DMS53 treated with DMSO at 0.1 percent for 48 hours (cell line): ENCODE measurements around the gene KCNMA1.
"Not testable (repeated sequence)": the region's sequence is repeated elsewhere in the genome, so short reads cannot be mapped to it uniquely, and the experiment has no call there.

Experiments
- DNase-seq: peaks from one replicate; lab custom pipeline; 2025; ENCODE audit not compliant: unreplicated experiment; lab: John Stamatoyannopoulos, UW

The KCNMA1 gene

DNA sequence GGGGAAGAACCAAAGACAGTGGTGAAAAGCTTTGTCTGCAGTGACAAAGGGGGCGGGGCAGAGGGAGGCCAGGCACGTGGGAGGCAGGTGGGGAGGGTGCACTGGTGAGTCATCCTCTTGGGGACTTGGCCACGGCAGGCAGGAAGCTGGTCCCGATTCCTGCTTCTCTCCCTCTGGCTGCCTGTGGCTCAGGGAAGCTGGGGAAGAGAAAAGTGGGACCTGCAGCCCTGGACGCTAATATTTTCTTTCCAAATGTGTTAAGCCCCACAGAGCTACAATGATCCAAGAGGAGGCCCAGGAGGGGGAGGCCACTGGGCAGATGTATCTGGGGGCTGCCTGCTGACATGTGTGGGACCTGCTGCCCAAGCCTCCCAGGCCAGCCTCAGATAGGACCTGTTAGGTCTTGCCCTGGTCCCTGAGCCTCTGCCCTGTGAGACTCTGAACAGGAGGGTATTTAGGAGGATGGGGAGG lies 231.8 kb downstream of the KCNMA1 start:
- DNase-seq, result peak; percentile 93

DNA sequence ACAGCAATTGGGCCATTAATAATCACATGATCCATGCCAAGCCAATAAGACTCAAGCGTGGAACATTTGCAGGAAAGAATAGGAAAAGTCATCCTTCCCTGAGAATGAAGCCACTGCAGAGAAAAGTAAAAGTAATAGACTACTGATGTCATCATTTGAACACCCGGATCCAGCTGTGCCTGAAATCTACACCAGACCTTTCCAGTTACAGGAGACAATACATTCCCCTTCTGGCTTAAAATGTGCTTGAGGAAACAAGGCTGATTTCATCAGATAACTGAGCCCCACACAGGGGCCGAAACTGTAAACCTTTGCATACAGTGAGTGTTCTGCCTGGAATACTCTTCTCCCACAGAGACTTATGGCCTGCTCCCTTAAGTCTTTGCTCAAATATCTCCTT lies 232.8 kb downstream of the KCNMA1 start:
- no peak for DNase-seq

DNA sequence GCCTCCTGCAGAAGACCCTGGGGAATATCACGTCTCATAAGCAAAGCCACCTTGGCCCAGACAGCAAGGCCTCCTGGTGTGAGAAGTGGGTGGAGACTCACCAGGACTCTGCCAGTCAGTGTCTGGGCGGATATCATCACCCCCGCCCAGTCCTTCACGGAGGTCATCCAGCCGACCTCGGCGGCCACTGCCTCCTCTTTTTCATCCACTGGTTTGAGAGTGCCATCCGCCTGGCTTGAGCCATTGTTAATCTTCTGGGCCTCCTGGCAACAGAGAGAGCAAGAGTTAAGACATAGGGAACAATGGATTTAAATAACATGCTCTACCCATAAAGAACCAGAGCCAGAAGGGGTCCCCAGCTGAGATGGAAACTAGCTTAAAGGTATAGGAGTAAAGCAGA lies 233.8 kb downstream of the KCNMA1 start:
- no peak for DNase-seq

DNA sequence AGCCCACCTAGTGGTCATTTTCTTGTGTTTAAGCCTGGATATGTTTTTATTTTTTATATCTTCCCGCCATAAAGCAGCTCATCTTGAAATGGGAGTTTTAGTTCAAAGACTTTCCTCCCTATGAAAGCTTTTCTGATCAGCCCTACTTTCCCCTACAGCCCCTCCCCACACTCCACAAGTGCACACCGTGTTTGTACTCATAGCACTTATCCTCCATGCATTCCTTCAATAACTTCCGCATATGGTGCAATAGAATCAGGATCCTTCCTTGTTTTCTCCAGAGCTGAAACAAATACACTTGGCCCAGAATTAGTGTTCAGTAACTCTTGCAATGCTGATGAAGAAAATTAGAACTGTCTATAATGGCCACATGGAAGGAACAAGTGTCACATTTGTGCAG lies 235.9 kb downstream of the KCNMA1 start:
- DNase-seq, result peak; percentile 51

DNA sequence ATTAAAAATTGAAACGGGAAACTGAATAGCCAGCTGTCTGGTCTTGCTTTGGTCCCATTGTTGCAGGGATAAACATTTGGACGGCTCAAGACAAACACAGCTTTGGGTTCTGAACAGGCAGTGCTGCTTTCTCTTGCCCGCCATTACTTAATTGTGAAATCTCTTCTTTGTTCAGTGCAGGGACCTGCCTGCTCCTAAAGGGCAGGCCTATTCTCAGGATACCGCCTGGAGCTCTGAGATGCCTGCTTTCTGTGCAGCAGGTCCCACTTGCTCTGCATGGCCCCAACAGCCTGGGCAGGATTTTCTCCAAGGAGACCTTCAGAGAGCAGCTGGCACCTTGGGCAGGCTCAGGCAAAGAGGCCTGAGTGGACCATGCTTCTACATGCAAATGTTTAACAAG lies 237.6 kb downstream of the KCNMA1 start:
- DNase-seq, result no peak

DNA sequence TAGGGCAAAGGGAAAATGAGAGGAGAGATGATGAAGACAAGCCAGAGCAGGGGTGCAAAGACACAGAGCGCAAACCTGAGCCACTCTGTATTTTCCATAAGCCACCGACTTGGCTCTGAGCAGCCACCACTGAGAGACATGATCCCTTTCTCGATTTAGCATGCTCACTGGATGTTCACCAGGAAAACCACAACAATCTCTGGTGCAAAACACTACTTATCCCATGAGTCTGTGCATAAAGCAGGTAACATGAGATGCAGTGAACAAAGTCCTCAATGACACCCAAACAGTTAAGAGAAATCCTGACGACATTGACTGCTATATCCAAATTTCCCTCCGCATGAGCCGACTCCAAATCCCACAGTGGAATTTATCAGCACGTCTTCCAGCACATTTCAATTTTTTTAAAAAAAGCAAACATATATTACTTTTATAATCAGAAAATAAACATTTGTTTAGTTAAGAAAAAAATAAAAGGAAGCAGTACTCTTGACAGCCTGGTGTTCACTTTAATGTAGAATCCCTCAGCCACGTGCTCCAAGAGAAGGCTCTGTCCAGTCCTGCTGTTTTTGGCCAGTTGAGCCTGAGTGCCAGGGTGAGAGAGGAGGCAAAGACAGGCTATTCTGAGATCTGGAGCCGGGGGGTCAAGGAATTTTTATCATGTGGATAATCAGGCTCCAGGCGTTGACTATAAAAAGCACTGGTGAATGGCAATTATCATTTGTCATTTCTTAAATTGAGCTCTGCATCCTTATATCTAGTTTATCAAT lies 238.4 kb downstream of the KCNMA1 start:
- no peak for DNase-seq

DNA sequence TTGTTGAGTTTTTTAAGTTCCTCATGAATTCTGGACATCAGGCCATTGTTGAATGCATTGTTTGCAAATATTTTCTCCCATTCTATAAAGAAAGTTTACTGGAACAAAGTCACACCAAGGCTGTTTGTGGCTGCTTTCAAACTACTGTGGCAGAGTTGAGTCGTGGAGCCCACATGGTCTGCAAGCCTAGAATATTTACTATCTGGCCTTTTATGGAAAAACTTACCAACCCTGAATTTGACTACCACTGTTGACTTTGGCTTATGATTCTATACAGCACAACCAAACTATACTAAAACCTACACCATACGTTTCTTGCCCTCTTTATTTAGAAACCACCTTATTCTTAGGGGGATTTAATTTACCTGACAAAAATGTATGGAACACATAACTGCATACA lies 239.1 kb downstream of the KCNMA1 start:
- no peak for DNase-seq

DNA sequence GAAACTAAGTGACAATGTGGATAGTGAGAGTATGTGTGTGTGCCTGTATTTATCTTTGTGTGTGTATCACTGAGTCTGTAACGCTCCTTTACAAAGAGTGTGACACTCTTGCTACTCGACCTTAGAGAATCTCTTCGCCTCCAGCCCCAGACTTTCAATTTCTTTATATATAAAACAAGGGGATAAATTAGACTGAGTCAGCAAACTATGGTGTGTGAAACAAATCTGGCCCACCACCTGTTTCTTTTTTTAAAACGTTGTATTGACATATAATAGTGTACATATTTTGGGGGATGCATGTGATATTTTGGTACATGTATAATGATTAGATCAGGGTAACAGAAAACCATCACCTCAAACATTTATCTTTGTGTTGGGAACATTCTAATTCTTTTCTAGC lies 240.5 kb downstream of the KCNMA1 start:
- no peak for DNase-seq

DNA sequence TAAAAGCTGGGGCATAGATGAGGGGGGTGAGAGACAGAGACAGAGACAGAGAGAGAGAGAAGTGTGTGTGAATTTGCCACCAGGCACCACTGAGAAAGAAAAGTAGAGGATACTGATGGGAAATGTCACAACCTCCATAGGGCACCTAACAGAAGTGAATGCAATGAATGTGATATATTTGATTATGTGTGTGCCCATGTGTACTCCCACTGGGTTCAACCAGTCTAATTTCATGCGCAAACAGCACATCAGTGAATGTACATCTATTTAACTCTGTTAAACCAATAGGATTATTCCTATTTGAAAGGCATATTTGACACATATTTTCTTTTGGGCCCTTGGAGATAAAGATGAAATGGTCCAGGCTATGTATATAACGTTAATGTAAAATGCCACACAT lies 241.3 kb downstream of the KCNMA1 start:
- DNase-seq, result no peak

DNA sequence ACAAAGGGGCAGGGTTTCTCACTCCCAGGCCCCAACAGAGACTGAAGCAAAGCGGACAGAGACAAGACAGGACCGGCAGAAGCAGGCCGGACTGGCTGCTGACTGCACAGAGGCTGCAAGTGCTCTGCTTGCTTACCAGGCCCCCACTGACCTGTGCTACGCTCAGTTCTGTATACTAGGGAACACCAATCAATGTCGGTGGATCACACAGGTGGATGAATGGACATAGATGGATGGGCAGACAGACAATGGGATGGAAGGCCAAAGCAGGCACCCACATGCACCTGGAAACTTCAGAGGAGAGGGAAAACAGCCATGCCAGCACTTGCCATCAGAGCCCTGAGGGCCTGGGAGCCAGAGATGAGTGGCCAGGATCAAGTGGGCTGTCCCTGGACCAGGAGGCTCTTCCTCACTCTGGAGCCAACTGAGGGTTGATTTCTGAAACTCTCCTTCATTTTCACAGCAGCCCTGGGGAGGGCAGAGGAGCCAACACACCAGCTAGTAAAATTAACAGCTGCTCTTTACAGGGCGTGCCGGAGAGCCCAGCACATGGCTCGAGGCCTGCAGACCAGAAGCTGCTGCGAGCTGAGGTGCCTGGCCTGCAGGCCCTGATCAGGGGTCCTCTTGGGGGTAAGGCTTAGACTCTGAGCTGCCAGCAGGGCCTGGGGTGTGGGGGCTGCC lies 243.6 kb downstream of the KCNMA1 start:
- no peak for DNase-seq

DNA sequence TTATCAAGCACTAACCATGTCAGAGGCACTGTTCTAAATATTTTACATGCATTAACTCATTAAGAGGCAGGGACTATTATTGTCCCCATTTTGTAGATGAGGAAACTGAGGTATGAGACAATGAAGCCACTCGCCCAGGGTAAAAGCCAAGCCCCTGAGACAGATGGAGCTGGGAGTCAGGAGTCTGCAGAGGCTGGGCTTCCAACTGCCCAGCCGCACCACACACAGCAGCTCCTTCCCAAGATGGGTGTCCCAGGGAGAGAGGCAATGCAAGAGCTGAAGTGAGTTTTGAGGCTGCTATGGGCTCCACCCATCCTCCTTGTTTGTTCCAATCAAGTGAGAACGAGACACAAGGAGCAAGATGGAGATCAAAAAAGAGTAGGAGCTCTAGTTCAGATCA lies 244.2 kb downstream of the KCNMA1 start:
- no peak for DNase-seq

DNA sequence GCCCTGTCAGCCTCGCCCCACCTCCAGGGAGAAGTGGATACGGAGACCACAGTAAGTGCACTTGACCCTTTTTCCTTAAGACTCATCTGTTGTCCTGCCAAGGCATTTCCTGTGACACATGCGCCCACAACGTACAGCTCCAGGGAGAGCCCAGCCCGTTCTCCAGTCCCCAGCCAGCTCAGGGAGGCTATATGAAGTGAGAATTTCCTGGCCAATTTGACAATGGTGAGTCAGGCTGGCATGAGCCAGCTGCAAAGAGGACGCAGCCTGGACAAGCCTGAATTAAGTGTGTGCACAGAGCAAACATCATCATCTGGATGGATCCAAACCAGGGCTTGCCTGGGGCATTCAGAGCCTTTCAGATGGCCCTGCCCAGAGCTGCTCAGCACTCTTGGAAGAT lies 244.8 kb downstream of the KCNMA1 start:
- peak; percentile 95 for DNase-seq

DNA sequence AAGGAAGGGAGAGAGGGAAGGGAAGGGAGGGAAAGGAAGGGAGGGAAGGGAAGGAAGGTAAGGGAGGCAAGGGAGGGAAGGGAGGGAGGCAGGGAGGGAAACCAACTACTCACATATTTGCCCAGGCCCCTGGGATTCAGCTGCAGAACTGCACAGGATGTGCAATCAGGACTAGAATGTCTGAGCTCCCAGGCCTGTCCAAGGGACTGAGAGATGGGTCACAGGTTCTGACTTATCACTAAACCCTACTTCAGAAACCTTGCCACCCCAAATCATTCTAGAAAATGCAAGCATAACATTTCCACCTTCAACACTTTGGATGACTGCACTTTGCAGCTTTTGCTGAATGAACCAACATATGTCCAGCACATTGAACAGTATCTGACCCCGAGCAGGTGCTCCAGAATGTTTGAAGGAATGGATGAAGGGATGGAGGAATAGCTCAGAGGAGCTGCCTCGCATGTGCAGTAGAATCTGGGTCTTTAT lies 245.3 kb downstream of the KCNMA1 start:
- peak; percentile 61 for DNase-seq

DNA sequence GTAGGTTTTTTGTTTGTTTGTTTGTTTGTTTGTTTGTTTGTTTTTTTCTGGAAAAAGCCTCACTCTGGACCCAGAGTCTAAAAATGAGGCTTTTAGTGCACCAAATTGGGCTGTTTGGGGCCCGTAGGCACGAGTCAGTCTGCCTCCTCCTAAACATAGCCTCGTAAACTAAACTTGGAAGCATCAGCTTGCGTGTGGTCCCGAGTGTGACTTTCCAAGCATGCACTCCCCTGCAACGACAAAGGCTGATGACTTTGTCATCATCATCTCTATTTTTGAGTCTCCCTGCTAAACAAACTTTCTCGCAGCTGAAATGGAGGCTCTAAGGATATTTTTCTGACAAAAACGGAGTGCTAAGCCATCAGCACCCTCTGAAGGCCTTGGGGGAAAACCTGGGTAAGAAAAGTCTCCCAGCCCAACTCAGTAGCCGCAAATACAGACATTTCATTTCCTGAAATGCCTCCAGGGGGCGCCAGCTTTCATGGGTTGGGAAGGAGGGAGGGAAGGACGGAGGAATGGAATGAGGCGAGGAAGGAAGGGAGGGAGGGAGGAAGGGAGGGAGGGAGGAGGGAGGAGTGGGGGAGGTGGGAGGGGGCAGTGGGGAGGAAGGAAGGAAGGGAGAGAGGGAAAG lies 245.9 kb downstream of the KCNMA1 start:
- peak; percentile 73 for DNase-seq

DNA sequence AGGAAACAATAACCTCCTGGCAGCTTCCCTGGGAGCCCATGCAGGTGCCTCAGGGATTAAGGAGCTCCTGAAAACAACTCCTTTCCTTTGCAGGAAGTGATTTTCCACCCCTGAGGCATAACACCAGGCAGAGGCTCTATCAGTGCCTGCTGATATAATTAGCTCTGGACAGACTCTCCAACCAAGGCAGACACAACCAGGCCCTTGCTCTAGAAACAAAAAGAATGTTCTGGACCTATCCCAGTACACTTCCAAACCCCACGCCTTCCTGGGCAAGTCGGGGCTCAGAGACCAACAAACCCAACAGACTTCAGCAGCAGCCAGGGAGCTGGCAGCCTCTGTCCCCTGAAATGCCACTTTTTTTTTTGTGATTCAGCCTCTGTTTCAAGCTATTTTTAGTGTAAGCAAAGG lies 247.1 kb downstream of the KCNMA1 start:
- no peak for DNase-seq

DNA sequence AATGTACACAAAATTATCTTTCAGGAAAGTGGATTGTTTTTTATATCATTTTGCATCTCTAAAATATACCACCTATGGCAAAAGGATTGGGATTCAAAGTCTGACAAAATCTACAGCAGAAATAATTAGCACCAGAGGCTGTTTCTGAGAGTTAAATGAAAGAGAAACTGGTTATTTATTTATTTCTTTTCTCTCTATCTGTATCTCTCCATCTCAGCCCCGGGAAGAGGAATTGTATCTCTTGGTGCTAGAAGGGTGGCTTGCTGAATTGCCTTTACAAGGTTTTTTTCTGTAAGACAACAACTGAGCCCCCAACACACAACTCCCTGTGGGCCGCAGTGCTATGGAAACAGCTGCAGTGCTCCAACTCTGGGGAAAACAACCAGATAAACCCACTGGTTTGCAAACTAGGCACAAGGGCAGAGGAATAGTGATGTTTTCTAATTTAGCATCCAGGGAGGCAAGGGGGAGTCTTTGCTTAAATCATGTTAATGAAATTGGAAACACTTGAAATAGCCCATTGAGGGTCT lies 249.0 kb downstream of the KCNMA1 start:
- no peak for DNase-seq

DNA sequence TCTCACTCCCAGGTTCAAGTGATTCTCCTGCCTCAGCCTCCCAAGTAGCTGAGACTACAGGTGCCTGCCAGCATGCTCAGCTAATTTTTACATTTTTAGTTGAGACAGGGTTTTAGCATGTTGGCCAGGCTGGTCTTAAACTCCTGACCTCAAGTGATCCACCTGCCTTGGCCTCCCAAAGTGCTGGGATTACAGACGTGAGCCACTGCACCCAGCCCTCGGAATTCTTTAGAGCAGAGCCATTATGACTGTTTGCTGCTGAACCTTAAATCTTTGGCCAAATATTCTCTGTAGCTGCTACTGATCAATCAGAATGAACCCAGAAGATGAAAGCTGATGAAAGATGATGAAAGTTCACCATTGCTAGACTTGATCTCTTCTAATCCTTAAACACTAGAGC lies 249.9 kb downstream of the KCNMA1 start:
- DNase-seq, result not testable (repeated sequence)

DNA sequence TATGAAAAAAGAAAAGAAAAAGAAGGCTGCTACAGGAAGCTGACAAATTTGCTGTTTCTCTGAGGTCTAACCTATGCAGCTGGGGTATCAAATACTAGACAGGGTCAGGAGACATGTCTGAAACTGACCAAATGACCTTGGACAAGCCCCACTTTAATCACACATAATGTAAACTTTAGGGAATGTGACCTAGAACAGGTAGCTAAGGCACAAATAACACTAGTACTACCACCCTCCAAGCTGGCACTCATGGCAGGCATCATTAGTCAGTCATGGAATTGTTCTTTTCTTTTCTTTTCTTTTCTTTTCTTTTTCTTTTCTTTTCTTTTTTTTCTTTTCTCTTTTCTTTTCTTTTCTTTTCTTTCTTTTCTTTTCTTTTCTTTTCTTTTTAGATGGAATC lies 250.4 kb downstream of the KCNMA1 start:
- DNase-seq, result no peak

DNA sequence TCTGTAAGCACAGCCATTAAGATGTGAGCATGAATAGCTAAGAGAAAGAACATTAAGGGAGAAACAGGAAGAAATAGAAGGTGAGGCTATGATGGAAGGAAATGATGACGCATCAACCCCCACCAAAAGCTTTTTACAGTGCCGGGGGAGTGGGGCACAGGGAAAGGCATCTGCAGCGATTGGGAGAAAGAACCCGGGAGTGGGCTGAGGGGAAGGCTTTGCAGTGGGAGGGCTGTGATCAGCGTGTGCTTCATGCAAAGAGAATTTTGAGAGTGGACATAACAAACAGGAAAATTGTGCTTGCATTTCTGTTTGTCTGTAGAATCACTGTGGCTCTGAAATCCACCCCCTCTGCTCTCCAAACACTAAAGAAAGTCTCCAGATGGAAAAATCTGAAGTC lies 250.8 kb downstream of the KCNMA1 start:
- no peak for DNase-seq

DNA sequence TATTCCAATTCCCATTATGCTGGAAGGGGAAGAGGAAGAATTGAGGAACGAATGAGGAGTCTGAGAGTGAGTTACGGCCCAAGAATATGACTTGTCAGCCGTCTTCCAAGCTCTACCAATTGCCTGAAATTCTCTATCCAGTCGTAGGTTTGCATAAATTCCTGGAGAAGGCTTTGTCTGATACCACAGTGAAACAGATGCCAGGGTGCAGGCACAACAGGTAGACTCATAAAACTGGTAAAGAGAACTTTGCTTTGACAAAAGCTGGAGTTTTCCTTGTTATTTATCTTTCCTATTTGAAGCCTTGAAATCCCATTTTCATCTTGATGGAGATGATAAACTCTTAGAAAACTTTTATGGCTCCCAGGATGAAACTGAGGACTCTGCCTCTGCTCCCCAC lies 251.2 kb downstream of the KCNMA1 start:
- no peak for DNase-seq

DNA sequence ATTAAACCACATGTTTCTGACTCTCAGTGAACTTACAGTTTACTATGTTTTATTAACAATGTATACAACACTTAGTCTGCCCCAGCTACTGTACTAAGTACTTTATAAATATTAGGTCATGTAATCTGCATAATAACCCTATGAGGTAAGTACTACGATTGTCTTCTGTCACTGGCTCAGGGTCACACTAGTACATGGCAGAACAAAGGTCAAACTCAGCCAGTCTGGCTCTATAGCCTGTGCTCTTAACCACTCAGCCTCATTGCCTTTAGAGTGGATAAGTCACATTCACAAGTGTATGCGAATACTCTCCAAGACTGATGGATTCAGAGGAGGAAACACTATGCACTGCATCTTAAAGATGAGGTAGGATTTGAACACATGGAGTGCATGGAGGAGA lies 252.3 kb downstream of the KCNMA1 start:
- DNase-seq, result no peak
